NOMO-1 (cell line): Measurements from ENCODE around the gene AHDC1.

Experiments
- DNase-seq, 2 experiments: peaks; one replicate each; lab custom pipeline; 2025; ENCODE audit not compliant: unreplicated experiment in 2 of 2; lab: John Stamatoyannopoulos, UW

AHDC1 gene

DNA sequence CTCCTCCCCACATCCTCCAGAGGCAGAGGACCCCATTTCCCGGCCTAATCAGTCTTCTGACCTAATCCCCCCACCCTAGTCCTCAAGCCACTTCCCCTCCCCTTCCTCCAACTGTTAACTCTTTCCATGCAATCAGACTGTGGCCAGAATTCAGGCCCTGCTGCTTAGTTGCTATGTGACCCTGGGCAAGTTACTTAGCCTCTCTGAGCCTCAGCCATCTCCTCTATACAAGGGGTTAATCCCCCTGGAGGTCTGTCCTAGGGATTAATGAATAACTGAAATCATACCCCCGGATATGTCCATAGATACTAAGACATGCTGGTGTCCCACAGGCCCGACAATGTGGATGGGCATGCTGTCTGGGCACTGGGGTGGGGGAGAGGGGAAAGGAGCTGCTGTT is 18.3 kb downstream of the AHDC1 start:
- no peak for DNase-seq

DNA sequence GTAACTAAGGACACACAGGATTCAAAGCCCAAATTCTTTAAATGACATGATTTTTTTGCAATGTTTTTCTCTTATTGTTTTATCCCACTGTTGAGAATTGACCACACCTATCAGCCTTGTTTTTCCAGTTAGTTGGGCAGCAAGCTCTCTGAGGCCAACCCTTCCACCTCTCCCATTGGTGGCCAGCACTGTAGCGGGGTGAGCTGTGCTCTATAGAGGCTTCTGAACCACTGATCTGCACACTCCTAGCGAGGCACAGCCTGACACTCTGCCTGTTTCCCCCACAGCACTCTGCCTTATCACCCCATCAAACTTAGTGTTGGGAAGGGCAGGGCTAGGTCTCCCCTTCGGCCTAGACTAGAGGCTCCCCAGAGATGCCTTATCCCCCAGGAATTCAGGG is 19.5 kb downstream of the AHDC1 start:
- no peak for DNase-seq

DNA sequence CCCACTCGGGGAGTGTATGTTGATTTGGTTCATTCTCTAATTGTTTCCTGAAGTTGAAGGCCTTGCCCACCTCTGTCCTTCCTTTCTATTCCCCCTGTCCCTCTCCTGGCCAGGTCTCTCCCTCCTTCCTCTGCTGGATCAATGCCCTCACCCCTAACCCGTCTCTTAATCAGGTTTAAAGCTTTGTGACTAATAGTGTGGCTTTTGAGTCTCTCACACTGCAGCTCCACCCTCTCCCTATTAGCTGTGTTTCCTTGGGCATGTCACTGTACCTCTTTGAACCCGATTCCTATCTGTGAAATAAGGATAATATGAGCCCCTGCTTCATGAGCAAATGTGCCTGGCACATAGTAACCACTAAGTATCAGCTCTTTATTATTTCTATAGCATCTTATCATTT is 20.5 kb downstream of the AHDC1 start:
- no peak for DNase-seq

DNA sequence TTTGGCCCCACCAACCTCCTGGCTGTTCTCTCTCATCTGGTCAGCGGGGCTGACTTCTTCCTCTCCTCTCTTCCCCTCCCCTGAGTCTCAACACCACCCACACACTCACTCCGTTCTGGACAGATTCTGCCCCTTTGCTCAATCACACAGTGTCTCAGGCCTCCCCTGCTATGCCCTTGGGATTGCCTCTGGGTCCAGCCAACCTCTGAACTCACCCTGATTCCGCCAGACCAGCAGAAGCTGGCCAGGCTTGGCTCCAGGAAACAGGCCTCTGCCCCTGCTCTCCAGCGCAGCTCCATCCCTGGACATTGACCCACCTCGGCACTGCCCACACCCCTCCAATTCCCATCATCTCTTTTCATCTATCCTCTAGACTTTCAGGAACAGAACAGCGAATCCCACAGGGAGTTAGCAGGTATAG is 22.1 kb downstream of the AHDC1 start:
- no peak for DNase-seq

DNA sequence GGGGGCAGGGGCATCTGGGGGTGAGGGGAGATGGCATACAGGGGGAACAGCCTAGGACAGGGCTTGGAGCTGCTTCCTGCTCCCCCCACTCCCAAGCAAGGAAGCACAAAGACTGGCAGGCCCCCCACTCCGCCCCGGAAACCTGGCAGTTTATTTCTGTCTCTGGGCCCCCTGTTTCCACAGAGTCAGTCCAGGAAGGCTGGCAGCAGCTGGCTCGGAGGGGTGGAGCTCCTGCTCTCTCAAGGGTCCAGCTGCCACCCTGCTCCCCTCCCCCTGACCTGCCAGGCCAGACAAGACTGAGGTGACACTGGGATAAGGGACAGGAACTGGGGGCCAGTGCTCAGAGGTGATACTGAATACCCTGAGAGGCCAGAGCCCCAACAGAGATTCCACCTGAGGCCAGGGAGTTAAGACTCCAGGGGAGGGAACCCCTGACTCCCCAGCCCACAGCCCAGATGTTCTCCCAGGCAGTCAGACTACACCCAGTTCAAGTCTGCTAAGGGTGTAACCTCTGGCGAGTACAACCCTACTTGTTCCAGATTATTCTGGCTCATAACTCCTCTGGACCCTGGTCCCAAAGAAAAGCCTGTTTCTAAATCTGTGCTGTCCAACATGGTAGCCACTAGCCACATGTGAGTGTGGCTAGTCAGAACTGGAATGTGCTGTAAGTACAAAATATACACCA is 26.3 kb downstream of the AHDC1 start:
- DNase-seq = no peak

DNA sequence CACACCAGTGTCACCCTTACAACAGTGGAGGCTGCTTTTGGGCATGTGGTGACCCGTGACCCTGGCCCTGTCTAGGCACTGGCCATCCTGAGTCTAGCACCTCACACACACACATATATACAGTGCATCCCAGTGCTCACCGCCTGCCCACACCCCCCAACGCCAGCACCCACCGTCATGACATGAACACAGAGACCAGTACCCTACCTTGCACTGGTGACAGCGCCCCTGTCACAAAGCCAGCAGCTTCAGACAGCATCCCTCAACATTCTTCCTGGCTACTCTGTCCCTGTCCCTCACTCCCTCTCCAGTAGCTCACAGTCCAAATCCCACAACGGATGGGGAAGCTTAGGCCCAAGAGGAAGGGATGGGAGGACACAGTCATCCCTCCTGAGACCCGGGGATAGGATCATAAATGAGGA is 27.1 kb downstream of the AHDC1 start:
- no peak for DNase-seq

DNA sequence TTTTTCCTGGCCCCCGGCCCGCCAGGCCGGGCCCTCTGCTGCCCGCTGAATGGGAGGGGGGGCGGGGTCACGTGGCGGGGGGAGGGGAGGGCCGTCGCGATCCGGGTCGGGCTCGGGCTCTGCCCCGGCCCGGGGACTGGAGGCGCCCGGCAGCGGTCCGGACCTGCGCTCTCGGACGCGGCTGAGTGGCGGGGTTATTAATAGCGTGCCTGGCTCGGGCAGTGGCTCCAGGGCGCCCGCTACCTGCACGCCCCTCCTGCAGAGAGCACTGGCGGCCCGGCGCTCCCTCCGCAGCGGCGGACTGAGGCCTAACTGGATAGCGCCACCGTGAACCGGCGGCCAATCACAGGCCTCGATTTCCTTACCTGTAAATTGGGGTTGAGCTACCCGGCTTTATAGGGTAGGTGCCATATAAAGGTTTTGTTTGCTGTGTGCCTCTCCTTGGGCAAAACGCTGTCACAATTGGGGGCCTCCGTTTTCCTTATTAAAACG is 28.1 kb downstream of the AHDC1 start:
- no peak for DNase-seq

DNA sequence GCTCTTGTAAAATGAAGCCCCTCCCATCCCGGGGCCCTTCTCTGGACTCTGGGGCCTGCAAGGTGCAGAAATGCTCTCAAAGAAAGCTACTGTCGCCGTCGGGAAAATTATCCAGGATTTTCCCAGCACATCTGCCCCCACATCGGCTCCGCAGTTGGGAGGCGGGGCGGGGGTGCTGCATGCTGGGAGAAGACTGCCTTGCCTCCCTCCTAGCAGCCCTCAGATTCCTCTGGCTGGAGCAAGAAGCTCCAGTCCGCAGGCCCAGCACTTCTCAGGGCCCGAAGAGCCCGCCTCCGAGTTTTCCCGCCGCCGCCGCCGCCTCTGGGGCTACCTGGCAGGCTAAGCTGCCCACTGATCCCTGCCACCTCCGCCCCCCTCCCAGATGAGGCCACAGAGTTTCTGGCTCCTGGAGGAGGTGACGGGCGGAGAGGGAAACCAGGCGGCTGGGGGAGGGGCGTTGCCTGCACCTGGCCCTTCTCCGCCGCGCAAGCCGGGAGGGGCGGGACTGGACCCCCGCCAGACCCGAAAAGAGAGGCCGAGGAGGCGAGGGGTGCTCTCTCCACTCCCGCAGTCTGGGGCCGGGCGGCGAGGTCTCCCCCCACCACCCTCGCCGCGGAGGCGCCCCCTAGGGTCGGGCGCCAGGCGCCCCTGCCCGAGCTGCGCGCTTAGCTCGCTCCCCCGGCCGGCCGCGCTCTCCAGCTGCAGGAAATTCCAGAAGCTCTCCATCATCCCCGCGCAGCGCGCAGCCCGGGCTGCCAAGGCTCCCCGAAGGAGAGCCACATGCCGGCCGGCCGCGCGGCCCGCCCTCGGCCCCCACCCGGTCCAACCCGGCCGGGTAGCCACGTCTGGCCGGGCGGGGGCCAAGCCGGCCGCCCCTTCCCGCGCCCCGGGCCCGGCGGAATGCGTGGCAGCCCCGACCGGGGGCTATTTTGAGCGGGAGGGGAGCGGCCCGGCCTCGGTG is 28.8 kb downstream of the AHDC1 start:
- DNase-seq = no peak

DNA sequence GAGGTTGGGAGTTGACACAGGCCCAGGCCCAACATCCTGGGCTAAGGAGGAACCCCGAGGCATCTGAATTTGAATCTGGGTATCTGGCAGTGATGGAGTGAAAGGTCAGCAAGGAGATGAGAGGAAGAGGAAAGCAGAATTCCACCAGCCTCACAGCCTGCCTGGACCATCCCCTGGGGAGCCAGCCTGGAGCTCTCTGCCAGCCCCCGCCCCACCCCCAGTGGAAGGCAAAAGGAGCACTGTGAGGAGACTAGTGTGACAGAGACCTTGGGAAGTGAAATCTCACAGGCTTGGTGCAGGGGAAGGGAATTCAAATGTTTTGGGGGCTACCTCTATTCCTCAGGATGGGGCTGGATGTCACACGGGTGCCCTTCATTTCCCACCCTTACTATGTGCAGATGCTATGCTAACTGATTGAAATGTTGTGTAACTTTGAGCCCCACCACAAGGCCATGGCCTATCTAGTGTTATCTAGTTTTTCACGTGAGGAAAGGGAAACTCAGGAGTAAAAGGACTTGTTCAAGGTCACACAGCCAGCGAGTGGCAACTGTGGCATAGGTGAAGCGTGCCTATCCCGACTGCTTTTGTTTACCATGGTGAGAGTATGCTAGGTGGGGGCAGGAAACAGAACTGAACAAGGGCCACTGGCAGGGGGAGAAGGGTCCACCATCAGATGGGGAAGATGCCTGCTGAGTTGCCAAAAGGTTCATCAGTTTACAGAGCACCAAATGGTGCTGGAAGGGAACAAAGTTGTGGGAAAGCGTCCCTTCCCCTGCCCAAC is 29.8 kb downstream of the AHDC1 start:
- DNase-seq = no peak

DNA sequence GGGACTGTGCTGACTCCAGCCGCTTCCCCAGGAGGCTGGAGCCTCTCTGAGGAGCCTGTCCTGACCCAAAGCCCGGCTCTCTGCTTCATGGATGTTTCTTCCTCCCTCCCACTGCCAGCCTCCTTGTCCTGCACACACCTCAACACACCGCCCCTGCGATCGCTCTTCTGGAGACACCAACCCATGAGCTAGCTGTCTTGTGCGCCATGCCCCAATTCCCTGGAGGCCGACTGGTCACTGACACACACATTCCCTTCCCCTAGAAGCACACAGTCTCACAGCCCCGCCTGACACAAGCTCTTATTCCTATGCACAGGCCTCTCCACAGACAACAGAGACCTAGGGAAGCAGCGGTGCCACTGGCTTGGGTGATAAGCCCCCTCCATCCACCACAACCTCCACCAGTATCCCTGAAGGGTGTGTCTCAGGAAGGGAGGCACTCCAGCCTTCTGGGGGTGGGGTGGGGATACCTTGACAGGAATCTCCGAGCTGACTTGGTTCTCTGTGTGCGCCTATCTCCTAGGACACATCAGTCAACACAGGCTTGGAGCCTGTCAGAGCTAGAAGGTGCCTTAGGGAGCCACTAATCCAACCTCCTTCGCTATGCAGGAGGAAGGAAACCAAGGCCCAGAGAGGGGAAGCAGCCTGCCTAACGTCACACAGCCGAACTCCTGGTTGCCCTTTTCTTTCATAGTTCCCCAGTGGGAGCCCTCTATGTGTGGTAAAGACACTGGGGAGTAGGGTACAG is 31.1 kb downstream of the AHDC1 start:
- DNase-seq = no peak

DNA sequence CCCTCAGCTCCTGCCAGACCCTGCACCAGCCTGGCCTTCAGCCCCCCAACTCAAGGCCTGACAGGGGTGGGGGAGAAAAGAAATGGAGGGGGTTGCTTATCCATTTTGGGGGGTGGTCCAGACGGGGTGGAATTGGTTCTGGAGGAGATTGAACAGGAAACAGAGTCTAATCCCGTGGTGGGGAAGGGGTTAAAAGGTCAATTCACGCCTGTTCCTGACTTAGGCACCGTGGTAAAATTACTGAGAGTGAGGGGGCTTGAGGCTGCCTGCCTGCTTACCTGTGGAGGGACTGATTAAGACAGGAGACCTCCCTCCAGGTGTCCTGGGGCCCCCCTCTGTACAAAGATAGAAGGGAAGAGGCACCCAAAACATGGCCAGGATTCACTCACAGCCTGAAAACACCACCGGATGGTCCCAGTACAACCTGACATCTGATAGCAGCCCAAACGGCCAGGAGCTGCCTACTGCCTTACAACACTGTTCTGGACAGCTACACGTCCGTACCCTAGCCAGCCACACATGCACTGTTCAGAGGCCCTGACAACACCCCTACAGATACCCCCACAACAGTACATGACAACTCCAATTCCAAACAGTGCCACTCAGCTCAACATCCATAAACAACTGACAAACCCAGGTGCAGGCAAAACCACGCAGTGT is 31.8 kb downstream of the AHDC1 start:
- no peak for DNase-seq

DNA sequence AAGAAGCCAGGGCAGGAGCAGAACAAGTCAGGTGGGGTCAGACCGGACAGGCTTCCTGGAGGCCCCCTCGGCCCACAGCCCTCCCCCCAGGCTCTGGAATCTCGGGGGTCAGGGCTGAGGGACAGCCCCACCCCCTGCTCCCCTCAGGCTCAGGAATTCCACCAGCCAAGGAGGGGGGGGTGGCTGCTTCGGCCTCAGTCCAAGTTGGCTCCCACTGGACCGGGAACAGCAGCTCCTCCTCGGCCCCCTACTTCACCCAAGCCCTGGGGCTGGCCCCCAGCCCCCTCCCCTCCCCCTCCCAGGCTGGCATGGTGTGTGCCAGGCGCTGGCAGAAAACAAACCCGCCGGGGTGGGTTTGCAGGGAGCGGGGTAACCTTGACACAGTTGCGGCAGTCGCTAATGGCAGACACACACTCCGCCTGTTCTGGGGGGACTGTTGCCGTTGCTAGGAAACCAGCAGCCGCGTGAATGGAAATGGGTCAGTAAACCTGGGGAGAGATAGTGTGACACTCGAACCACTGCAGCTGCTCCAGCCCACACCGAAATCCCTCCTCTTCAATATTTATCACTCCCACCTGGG is 32.4 kb downstream of the AHDC1 start:
- DNase-seq = no peak

DNA sequence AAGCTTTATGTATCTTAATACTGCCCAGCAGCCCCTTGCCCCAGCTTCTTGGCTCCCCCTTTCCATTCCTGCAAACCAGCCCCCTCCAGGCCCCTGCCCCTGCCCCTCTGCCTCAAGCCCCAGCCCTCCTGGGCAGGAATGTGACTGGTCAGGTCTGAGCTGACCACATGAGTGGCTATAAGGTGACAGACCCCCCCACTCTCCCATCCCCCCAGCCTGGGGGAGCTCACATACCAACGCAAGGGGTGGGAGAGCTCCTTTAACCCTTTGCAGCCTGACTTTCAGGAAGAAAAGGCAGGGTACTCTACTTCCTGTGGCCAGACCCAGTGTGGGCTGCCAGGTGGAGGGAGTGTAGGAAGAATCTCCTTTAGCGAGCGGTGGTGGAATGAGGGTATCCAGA is 33.2 kb downstream of the AHDC1 start:
- no peak for DNase-seq

DNA sequence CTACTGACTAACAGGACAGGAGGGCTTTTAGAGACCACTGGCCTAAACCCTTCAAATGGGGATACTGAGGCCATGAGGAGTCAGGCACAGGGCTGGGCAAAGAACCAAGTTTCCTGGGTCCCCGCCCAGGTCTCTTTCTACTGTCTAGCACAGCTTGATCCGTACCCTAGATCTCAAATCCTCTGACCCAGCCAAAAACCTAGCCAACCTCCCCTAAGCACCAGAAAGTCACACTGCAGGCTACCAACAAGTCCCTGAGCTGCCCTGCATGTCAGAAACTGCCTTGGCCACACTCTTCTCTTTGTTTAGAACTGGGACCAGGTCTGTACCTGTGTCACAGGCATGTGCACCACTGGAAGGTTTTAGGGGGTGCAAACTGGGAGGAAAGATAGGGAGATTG is 33.6 kb downstream of the AHDC1 start:
- DNase-seq = no peak

DNA sequence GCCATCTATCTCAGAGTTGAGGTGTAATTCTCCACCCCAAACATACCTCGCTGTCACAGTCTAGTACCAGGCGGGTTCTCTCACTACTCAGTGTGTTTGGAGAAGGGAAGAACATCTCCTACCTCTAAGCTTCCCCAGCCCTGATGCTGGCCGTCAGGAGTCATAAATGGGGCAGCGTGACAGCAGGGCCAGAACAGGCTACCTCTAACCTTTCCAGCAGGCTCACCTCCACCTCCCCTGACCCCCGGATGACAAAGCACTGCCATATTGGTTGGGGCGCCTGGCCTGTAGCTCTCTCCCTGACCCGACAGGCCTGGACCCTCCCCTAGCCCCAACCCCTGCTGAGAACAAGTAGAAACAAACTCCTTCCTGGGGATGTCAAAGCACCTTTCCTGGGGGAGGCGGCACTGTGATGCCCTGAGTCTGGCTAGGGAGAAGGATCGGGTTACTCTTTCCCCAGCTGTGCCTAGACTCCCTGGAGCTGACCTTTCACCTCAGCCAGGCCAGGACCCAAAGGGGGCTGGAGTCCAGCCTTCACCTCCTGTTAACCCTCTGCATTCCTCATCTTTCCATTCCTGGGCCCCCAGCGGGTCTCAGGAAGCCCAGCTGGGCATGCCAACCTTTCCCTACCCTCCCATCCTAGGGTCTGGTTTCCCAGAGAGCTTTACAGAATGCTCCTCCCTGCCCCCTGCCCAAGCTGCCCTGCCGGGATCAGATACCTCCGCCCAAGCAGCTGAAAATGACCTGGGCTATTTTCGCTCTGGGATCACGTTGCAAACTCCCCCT is 34.2 kb downstream of the AHDC1 start:
- no peak for DNase-seq

DNA sequence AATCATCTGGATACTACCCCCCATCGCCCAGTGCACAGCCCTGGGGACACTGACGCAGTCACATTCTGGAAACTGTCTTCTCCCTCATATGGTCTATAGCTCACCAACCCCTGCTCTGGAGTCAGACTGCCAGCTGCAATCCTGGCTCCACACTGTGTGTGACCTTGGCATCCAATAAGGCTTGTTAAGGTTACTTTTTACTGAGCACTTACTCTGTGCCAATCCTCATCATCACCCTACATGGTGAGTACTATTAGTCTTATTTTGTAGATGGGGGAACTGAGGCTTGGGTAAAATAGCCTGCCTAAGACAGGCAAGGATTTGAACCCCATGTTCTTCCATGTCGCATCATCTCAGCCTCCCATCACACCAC is 34.9 kb downstream of the AHDC1 start:
- no peak for DNase-seq

DNA sequence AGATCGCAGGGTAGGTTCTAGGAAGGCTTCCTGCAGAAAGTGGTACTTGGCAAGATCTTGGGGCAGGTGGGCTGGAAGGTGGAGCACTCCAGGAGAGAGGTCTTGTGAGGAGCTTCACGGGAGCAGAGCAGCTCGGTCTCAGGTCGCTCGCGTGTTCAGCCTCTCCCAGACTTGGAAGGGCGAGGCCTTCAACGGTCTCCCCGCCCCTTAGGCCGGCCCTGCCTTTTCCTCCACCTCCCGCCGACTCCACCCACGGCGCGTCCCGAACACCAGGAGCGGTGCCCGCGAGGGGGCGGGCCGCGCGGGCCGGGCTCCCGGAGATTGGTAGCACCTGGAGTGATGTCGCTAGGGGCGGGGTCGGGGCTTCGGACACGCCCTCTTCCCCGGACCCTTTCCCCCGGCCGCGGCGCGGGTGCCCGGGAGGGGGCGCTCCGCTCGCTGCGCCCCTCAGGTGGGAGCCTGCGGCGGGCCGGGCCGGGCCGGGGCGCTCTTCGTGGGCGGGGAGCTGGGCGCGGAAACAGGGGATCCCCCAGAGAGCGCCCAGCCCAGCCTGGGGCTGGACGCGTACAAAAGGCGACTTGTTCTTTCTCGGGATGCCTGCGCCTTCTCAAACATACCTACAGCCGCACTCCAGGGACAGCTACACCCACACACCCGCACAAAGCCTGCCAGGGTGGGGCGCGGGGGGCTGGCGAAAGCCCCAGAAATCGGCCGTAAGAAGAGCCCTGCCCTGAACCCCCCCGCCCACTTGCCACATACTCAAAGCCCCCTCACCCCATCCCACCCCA is 35.5 kb downstream of the AHDC1 start:
- peak; percentile 93 to 98 for DNase-seq

DNA sequence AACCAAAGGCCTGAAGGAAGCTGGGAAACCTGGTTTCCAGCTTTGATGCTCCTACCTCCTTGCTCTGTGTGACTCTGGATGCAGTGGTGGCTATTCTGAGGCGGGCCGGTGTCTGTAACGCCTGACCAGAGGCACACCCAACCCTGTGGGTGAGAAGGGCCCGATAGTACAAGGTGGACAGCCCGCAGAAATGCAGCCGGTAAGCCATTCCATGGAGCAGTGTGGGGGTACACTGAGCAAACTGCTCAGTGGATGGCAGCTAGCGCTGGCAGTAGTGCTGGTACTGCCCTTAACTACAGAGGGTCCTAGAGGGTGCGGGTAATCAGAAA is 36.0 kb downstream of the AHDC1 start:
- DNase-seq = no peak
